Right kidney (tissue), 1 donor: ENCODE data around the gene ADGRV1.
"Not testable (repeated sequence)": the region's sequence is repeated elsewhere in the genome, so short reads cannot be mapped to it uniquely, and the experiment has no call there.

Source experiments
- DNase-seq: peaks from one replicate; pipeline ENCODE4 v3.0.0-alpha.2; 2016

ADGRV1 gene

DNA sequence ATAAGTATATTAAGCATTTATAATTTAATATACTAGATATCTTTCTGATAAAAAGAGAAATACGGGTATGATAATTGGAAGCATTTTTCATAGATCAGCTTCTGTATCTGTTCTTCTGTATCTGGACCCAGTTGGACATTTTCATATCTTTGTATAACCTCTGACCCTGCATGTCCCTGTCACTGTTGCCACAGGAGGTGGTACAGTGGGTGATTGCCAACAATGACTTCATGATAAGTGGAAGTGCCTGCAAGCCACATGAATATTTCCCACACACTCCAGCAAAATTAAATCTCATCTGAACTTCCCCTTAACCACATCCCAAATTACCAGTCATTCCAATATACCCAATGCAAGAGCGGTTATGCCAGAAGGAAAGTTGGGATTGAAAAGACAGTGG lies 448.1 kb downstream of the ADGRV1 start:
- DNase-seq: no peak

DNA sequence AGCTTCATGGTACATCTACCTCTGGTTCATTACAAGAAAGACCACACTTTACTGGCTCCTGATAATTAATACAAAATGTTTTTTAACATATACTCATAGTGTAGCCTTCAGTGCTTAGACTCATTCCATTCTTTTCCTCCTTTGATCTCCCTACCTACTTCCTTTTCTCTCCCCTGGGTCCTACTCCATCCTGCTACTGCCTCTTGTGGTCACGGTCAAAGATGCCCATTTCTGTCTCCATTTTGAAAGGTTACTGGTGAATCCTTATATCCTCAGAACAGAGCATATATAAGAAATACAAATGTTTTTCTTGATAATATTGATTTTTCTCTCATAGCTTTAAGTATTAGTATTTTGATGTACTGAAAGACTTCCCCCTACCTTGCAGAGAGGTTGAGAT lies 448.7 kb downstream of the ADGRV1 start:
- no peak for DNase-seq

DNA sequence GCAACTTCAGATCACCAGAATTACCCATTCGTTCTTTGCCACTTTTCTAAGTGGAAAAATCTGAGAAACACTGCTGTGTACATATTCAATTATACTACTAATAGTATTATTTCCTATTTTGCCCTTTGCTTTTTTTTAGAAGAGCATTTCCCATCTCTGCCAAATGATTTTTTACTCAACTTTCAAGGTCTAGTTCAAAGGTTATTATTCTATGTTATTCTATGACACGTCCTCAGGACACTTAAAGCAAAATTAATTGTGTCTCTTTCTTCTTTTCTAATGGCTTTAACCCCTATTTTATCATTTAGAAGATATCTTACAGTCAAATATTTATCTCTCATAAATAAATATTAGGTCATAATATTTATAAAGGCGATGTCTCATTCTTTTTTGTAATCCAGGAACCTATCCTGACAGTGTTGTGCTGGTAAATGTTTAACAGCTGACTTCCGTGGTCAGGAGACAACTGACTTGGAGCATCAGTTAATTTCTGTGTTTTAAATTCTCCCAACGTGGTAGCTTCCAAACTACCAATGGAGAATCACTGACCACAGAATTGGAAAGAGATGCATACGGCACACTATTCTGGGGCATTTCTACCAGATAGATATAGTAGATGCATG lies 449.3 kb downstream of the ADGRV1 start:
- DNase-seq: no peak

DNA sequence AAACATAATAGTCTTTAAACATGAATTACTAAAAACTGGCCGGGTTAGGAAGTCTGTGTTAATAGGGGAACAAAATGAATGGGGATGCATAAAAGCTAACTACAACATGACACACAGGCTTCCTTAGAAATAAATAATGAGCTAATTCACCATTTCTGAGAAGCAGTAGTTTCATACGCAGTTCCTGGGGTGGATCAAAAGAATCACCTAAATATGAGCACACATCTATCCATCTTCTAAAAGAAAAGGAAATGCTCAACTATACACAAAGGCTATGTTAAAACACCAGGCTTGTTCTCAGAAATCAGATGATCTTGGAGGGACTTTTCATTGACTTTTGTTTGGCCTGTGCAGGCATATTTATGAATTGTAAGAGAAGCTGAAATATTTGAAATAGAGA lies 451.5 kb downstream of the ADGRV1 start:
- DNase-seq: no peak

DNA sequence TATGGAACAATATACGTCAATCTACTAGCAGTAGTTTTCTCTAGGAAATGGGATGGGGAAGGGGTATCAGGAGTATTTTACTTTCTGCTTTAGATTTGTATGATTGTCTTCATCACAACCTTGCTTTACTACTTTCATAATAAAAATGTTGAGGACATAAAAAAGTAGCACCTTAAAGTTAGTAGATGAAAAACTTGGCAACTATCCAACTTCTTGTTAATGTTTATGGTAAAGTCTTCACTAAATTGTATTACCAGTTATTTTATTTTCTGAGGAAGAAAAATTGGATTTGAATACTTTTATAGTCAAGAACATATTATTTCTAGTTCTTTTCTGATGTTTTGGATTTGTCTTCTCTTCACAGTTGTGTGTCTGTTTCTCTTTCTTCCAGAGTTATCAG lies 452.4 kb downstream of the ADGRV1 start:
- no peak for DNase-seq

DNA sequence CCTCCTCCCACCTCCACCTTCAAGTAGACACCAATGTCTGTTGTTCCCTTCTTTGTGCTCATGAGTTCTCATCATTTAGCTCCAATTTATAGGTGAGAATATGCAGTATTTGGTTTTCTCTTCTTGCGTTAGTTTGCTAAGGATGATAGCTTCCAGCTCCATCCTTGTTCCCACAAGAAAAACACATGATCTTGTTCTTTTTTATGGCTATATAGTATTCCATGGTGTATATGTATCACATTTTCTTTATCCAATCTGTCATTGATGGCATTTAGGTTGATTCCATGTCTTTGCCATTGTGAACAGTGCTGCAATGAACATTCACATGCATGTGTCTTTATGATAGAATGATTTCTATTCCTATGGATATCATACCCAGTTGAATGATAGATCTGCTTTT lies 454.3 kb downstream of the ADGRV1 start:
- not testable (repeated sequence) for DNase-seq

DNA sequence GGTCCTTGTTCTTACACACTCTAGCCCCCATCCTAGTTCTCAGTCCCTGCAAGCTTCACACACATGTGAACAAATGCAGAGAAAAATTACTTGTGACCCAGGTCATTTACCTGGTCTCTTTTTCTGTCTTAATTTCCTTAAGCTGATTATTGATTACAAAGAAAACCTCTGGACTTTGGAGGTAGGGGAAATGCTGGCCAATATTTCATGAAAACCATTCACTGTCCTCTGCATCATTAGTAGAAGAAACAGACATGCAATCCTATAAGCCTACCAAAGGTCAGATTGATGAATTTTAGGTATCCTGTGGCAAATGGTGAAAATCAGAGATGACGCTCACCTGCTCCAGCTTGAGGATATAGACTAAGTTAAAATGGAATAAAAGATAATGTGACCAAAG lies 457.7 kb downstream of the ADGRV1 start:
- DNase-seq: no peak

DNA sequence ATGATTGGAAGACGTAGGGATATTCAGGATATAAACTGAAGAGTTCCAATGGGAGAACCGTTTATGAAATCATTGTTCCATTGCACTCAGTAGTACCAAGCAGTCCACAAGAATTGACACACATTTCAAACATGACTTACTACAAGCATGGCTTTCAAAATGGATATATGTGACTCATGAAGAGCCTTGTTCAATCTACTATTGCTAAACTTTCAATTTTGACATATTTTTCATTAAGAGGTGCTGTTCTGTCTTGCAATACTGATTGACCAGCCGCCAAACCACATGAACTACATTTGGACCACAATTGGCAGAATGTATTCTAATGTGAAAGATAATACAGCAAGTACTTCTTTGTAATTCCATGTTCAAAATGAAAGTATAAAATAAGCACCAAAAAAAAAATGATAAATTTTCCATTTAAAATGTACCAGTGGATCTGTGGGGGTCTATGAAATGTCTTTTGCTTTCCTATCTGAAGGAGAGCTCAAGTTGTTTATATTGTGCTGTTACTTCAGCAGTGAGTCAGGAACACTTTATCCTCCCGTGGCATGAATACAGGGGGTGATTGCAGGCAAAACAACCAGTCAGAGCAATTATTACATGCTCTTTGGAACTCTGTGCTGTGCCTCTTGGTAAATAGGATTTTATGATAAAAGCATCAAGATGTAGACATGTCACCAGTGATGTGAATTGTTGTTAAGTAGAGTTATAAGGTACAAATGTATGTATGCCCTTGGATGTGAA lies 458.5 kb downstream of the ADGRV1 start:
- no peak for DNase-seq

DNA sequence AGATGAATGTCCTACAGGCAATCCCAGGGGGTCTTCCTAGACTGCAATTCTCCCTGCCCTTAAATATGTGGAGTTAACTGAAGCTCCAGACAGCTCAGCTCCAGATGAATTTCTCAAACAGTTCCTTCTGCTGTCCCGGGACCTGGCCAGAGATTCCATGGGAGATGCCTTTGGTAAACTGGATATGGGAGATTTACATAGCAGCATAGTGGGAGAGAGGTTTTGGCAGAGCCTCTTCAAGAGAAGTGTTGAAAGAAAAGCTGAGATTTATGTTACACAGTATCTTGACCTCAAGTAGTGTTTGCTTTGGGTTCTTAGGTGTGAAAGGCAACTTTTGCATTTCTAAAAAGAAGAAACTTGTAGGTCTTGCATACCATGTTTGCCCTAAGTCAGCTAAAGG lies 459.6 kb downstream of the ADGRV1 start:
- DNase-seq: no peak

DNA sequence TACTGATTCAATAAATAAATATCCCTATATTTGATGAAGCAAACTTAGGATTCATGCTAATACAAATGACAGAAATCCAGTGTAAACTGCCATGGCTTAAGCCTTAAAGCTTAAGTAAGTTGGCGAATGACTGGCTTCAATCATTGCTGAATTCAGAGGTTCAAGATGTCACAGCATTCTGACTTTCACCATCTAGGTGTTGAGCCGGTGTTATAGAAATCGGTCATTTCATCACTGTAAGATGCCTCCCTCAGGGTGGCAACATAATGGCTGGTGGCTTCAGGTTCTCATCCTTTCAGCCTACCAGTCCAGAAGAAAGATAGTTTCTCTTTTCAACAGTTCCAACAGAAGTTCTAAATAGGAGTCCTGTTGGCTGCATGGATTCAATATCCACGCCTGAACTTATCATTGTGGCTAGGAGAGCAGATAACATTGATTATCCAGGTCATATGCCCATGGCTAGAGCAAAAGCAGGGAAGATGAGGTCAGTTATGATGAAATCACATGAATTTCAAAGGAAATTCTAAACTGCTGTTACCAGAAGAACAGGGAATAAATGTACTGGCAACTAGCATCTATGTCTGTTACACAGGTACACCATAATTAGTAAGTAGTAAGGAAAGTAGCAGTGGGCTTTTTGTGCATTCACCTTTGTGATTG lies 460.2 kb downstream of the ADGRV1 start:
- no peak for DNase-seq

DNA sequence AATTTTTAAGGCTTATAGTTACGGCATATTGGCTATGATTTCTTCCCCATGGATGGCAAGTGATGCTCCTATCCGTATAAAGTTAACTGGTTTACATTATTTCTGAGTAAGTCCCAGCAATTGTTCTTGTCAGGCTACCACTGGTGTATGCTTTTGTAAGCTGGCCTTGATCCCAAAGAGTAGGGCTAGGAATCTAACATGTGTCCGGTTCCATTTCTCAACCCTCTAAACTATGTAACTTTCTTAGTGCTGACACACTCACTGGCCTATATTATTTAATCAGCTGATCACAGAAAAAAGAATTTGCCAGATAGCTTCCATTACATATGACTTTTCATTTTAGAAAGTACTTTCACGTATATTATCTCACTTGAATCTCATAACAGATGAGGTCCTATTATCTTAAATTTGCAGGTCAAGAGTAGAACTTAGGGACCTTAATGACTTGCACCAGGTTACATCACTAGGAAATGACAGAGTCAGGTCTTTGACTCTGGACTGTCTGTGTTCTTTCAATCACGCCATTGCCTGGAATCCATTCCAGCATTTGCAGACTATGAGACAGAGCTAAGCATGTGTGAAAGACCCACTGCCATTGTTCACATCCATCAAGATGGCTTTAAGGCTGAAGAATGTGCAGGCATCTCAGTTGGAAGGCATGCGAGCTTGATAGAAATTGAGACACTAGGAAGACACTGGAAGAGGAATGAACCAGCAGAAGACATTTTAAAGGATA lies 461.6 kb downstream of the ADGRV1 start:
- no peak for DNase-seq

DNA sequence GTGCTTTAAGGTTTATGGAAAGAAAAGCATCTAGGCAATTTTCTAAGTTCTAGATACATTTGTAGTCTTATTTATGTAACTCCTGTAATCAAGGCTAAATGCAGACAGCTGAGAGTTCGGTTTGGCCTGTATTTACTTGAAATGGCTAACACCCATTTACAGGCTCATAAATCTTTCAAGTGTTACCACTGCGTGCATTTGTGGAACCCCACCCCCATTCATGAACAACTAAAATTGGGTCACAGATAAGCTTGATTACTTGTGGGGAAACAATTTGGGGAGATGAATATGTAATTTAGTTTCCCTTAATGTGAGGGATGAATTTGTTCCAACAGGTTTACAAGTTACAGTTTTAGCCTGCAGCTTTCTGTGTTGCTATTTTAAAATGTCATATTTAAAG lies 463.9 kb downstream of the ADGRV1 start:
- no peak for DNase-seq

DNA sequence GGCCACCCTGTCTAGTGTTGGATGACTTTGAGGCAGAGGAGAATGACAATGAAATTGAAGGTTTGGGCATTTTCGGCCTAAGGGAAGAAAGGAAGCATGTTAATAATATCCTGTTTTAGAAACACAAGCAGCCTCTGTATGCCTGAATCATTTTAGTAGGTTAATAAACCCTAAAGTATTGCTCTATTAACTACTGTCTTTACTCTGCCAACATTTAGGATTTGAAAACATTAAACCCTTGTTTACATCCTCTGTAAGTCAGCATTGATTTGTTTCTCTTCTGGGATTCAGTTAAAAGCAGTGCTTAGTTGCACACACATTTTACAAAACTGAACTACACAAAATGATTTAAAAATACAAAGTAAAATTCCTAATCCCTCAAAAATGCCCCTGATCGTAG lies 465.6 kb downstream of the ADGRV1 start:
- no peak for DNase-seq

DNA sequence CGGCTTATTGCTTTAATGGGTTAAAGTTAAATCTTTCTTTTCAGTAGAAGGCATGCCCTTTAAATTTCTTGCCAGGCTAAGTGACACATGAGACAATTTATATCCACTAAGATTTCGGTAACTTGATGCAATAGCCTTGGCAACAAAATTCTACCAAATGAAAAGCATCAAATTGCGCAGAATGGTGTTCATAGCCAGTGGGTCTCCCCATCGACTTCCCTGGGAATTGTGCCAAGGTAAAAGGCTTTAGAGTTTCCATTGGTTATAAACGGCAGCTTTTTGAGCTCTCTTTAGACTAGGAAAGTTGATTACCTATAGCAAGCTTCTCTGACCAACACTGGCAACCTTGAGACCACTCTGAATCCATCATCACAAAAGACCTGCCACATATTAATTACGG lies 466.1 kb downstream of the ADGRV1 start:
- no peak for DNase-seq

DNA sequence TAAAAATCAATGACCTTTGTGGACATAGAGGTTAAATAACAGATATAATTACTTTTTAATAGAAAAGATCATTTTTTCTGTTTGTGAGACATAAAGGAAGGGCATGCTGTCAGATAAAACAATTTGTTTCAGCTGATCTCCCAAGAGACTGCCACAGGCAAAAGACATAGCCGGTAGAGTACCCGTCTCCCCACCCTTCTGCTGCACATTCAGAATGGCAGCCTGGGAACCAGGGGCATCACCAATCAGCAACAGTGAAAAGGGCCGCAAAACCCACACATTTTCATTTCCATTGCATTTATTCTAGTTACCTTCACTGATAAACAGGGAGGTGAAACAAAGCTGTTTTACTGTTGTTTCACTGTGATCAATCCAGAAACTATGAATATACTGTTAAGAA lies 466.9 kb downstream of the ADGRV1 start:
- no peak for DNase-seq

DNA sequence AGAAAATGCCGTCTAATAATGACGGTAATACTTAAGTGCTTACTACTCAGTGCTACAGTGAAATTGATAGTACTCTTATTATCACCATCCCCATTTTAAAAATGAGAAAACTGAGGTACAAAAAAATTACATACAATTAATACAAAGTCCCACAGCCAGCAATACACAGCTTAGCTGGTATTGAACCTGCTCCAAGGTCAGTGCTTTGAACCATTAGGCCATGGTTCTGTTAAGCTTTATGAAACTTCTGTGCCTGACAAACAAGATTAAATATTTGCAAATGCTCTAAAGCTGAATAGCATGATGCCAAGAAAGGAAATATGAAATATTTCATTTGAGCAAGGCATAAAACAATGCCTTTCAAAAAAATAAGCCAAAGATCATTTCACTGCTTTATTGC lies 467.4 kb downstream of the ADGRV1 start:
- DNase-seq: no peak

DNA sequence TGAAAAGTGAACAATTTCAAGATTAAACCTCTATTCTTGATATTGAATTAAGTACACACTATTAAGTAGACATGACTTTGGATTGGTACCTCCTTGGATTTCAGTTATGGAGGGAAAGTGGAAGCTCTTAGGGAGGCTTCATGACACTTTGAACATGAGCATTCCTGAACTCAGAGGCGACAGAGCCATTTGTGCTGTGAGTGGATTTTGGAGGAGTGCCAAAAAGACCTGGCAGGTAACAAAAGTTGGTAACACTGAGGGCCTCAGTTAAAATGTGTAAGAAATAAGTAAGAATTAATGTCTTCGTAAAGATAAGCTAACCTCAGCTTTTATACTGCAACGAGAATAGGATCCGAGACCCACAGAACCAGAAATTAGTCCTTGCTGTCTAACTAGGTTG lies 467.9 kb downstream of the ADGRV1 start:
- no peak for DNase-seq

DNA sequence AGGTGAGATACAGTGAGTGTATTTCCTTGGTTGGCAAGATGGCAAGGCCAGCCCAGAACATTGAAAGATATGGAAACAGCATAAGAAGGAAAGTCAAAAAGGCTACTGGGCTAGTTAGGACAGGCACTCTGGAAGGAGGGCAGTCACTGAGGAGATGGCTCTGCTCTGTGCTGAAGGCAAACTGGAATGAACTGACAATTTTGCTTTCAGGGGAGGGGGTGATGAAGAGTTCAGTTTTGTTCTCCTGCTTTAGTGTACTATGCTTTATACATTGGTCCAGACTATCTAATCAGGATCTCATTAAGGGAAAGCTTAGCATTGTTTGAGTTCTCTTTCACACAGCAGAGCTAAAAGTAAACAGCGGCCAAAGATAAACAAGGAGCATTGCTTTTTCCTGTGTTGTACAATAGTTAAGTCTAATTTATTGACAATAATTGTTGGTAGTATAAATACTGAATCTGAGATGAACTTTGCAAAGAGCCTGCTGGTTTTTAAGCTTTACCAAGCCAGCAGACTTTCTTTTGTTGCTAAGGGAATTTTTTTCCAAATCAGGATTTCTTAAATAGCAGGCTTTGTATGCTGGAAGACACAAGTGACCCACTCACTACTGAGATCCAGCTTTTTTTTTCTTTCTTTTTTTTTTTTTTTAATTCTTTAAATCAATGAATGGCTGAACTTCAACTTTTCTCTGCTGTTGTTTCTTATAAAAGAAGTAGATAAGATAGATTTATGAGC lies 469.0 kb downstream of the ADGRV1 start:
- no peak for DNase-seq

DNA sequence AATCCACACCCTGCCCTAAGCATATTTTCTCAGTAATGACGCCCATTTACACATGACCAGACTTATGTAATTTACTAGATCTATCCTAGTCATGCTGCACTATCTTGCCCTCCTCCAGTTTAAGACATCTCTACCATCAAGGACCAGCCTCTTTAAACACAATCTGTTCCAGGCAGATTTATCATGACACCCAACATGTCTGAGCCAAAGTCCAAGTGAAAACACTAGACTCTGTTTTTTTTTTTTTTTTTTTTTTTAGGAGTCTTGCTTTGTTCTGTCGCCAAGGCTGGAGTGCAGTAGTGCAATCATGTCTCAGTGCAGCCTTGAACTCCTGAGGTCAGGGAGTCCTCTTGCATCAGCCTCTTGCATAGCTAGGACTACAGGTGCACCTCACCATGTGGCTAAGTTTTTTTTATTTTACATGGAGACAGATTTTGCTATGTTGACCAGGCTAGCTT lies 469.9 kb downstream of the ADGRV1 start:
- no peak for DNase-seq

DNA sequence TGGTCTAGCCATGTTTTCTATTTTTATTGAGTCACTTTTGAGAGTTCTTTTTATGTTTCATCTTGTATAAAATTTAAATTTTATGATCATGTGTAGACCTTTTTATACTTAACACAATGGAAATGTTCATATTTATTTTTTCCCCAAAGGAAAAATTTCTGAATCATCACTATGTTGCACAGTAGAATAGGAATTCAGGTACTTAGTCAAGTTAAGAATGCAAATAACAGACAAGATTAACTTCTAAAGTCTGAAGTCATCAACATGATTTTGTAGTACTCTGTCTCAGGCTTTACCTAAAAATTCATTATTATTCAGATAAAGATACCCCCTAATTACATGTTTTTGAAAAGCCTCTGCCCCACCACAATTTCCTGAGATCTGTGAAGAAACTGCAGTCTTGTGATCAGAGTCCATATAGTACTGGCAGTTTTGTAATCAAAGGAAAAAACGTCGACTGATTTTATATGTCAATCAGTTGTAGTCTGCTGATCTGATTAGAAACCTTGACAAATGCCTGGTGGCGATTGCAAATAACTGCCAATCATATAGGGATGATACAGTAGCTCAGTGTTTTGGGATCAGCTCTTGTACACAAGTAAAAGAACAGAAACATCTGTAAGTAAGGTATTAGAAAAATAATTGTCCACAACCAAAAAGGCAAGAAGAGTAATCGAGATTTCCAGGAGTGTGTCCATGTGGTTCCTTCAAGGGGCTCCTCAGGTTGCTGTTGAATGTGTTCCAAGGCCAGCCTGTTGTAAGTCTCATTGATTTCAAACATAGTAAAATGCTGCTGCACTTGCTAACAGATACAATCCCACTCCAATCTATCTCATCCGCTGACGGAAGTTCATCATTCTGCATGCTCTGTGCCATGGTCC lies 472.2 kb downstream of the ADGRV1 start:
- DNase-seq: no peak

DNA sequence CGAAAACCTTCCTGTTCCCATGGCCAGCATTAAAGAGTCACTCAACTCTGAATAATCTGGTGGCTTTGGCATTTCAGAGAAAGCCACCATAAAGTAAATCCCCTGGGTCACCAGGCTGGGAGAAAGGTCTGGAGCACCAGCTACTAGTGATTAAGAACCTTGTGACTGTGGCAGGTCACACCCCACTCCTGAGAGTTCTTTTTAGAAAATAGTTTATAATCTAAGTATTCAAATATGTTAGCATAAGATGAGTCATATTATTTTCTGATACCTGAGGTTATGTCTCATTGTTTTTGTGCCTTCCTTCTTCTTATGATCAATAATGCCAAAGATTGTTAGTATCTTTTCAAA lies 472.8 kb downstream of the ADGRV1 start:
- no peak for DNase-seq
